GM23338 (cell line): ENCODE data around the gene FAXC. TPM values are rescaled to one million over a fixed set of nuclear protein-coding genes. Genes with fewer than 3 reads are reported as not detected.

ENCODE experiments used
- ATAC-seq: fragments of 200-7000 bp; cut with Tn5 transposase; 3 replicates; pipeline ENCODE4 v1.9.1; 2020
- DNase-seq: peaks from one replicate; pipeline ENCODE4 v3.0.0-alpha.2; 2015; ENCODE audit warnings: low spot score
- H2AFZ ChIP-seq: fragments of 200-600 bp; sonication (generic); 2 replicates; pipeline ENCODE4 v1.8.0; 2016; ENCODE audit warnings: antibody characterized with exemption, mild to moderate bottlenecking, moderate library complexity
- H3F3A ChIP-seq: fragments of 200-600 bp; sonication (generic); replicated peaks from 2 replicates; pipeline ENCODE4 v1.8.0; 2017; ENCODE audit warnings: antibody characterized with exemption, mixed run types, low read depth
- H3K27ac ChIP-seq: fragments of 200-600 bp; sonication (generic); 2 replicates; pipeline ENCODE4 v1.6.1; 2016; ENCODE audit warnings: low read depth
- H3K27me3 ChIP-seq: fragments of 200-600 bp; sonication (generic); 2 replicates; pipeline ENCODE4 v1.8.0; 2016; ENCODE audit warnings: mild to moderate bottlenecking, mixed run types, moderate library complexity; ENCODE audit not compliant: insufficient read depth
- H3K36me3 ChIP-seq: fragments of 200-600 bp; sonication (generic); 2 replicates; pipeline ENCODE4 v1.8.0; 2016; ENCODE audit warnings: mild to moderate bottlenecking; ENCODE audit not compliant: insufficient read depth
- H3K4me1 ChIP-seq: fragments of 200-600 bp; sonication (generic); 2 replicates; pipeline ENCODE4 v1.8.0; 2016; ENCODE audit warnings: mild to moderate bottlenecking, moderate library complexity; ENCODE audit not compliant: insufficient read depth
- H3K4me2 ChIP-seq: fragments of 200-600 bp; sonication (generic); 2 replicates; pipeline ENCODE4 v1.7.1; 2017; ENCODE audit warnings: mixed run types
- H3K4me3 ChIP-seq: fragments of 200-600 bp; sonication (generic); 2 replicates; pipeline ENCODE4 v1.6.1; 2016; ENCODE audit warnings: mixed run types
- H3K79me2 ChIP-seq: fragments of 200-600 bp; sonication (generic); replicated peaks from 2 replicates; pipeline ENCODE4 v1.8.0; 2017; ENCODE audit warnings: mild to moderate bottlenecking; ENCODE audit not compliant: insufficient read depth
- H3K9me2 ChIP-seq: fragments of 200-600 bp; sonication (generic); 2 replicates; pipeline ENCODE4 v1.8.0; 2017; ENCODE audit not compliant: insufficient read depth
- H4K20me1 ChIP-seq: fragments of 200-600 bp; sonication (generic); replicated peaks from 2 replicates; pipeline ENCODE4 v1.8.0; 2017; ENCODE audit warnings: mild to moderate bottlenecking; ENCODE audit not compliant: insufficient read depth
- H3K27ac Mint-ChIP-seq: 2 replicates; pipeline ENCODE4 v1.8.0; 2020; ENCODE audit warnings: inconsistent platforms, mild to moderate bottlenecking, moderate library complexity, mixed read lengths
- H3K27me3 Mint-ChIP-seq: 3 replicates; pipeline ENCODE4 v1.8.0; 2022; ENCODE audit warnings: low read depth, mild to moderate bottlenecking, moderate library complexity, mixed read lengths, inconsistent platforms; ENCODE audit not compliant: insufficient read depth, poor library complexity
- H3K36me3 Mint-ChIP-seq: 3 replicates; pipeline ENCODE4 v1.8.0; 2021; ENCODE audit warnings: low read depth, mild to moderate bottlenecking, inconsistent platforms, moderate library complexity, mixed read lengths
- H3K4me1 Mint-ChIP-seq: 3 replicates; pipeline ENCODE4 v1.8.0; 2020; ENCODE audit warnings: mild to moderate bottlenecking, inconsistent platforms, mixed read lengths
- H3K4me3 Mint-ChIP-seq: 3 replicates; pipeline ENCODE4 v1.8.0; 2021; ENCODE audit warnings: moderate library complexity, mild to moderate bottlenecking, inconsistent platforms, mixed read lengths
- H3K9me3 Mint-ChIP-seq: 3 replicates; pipeline ENCODE4 v1.8.0; 2020; ENCODE audit warnings: moderate library complexity, mild to moderate bottlenecking, inconsistent platforms, mixed read lengths
- NANOG ChIP-seq: IDR thresholded peaks from 2 replicates; pipeline ENCODE4 v1.6.1; 2016; ENCODE audit warnings: antibody characterized with exemption, borderline replicate concordance
- polyA plus RNA-seq: library from polyadenylated mRNA; unstranded; fragments of >200 nt; fragmentation: Nextera tagmentation; extraction: Ambion mirVana; gene quantifications from 2 replicates; pipeline ENCODE4 v1.2.1, GENCODE V29; 2016
- total RNA-seq: library from RNA; depleted of rRNA; stranded (reverse); fragments of >200 nt; shearing (Covaris generic); gene quantifications from 2 replicates; pipeline ENCODE4 v1.2.3, GENCODE V29; 2014; rRNA removed
- TF ChIP-seq, protein P1 (sequence below): fragments of 250-450 bp; sonication (Bioruptor Pico); IDR thresholded peaks from 2 replicates; pipeline ENCODE4 v1.5.0; 2020; ENCODE audit warnings: mild to moderate bottlenecking, moderate library complexity

FAXC gene
- total and polyA plus RNA-seq, 2 experiments from 2014 or later: 10.5 to 15.2 TPM

DNA sequence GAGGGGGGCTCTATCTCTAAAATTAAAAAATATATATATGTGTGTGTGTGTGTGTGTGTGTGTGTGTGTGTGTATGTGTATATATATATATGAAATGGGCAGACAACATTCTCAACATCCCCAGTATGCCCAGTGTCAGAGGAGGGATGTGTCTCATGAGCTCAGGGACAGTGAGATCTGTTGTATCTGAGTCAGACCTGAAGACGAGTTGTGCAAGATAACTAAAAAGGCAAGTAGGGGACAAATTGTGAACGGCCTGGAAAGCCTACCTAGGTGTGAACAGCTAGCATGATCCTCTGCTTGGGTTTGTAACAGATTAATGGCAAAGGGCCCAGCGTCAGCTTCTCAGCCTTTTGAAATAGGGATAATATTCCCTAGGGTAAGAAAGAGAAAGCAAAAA, 124.3 kb downstream of the FAXC start:
- no peaks in the 10 kb centered on the region for H3K79me2 ChIP-seq
- no peak for ATAC-seq
- peaks cover 4% of the 10 kb centered on the region; the same call in 1 of the 2 replicates for H3K4me1 ChIP-seq
- H3K27me3 Mint-ChIP-seq: no peaks in the 10 kb centered on the region
- H3K36me3 ChIP-seq: no peaks in the 10 kb centered on the region
- no peak overlapping the region for H2AFZ ChIP-seq
- DNase-seq: no peak
- no peaks in the 10 kb centered on the region for H3K9me3 Mint-ChIP-seq
- no peak overlapping the region for H3K27ac ChIP-seq
- no peaks in the 10 kb centered on the region for H3K36me3 Mint-ChIP-seq
- H4K20me1 ChIP-seq: no peaks in the 10 kb centered on the region
- H3K27ac Mint-ChIP-seq: no peak overlapping the region
- peaks cover 2% of the 10 kb centered on the region; the same call in 2 of the 3 replicates for H3K4me1 Mint-ChIP-seq
- H3K4me2 ChIP-seq: no peak overlapping the region
- H3F3A ChIP-seq: no peaks in the 10 kb centered on the region
- H3K27me3 ChIP-seq: no peaks in the 10 kb centered on the region
- no peaks in the 10 kb centered on the region for H3K9me2 ChIP-seq
- H3K4me3 ChIP-seq: no peak overlapping the region
- H3K4me3 Mint-ChIP-seq: no peak overlapping the region
- TF ChIP-seq, protein P1, sequence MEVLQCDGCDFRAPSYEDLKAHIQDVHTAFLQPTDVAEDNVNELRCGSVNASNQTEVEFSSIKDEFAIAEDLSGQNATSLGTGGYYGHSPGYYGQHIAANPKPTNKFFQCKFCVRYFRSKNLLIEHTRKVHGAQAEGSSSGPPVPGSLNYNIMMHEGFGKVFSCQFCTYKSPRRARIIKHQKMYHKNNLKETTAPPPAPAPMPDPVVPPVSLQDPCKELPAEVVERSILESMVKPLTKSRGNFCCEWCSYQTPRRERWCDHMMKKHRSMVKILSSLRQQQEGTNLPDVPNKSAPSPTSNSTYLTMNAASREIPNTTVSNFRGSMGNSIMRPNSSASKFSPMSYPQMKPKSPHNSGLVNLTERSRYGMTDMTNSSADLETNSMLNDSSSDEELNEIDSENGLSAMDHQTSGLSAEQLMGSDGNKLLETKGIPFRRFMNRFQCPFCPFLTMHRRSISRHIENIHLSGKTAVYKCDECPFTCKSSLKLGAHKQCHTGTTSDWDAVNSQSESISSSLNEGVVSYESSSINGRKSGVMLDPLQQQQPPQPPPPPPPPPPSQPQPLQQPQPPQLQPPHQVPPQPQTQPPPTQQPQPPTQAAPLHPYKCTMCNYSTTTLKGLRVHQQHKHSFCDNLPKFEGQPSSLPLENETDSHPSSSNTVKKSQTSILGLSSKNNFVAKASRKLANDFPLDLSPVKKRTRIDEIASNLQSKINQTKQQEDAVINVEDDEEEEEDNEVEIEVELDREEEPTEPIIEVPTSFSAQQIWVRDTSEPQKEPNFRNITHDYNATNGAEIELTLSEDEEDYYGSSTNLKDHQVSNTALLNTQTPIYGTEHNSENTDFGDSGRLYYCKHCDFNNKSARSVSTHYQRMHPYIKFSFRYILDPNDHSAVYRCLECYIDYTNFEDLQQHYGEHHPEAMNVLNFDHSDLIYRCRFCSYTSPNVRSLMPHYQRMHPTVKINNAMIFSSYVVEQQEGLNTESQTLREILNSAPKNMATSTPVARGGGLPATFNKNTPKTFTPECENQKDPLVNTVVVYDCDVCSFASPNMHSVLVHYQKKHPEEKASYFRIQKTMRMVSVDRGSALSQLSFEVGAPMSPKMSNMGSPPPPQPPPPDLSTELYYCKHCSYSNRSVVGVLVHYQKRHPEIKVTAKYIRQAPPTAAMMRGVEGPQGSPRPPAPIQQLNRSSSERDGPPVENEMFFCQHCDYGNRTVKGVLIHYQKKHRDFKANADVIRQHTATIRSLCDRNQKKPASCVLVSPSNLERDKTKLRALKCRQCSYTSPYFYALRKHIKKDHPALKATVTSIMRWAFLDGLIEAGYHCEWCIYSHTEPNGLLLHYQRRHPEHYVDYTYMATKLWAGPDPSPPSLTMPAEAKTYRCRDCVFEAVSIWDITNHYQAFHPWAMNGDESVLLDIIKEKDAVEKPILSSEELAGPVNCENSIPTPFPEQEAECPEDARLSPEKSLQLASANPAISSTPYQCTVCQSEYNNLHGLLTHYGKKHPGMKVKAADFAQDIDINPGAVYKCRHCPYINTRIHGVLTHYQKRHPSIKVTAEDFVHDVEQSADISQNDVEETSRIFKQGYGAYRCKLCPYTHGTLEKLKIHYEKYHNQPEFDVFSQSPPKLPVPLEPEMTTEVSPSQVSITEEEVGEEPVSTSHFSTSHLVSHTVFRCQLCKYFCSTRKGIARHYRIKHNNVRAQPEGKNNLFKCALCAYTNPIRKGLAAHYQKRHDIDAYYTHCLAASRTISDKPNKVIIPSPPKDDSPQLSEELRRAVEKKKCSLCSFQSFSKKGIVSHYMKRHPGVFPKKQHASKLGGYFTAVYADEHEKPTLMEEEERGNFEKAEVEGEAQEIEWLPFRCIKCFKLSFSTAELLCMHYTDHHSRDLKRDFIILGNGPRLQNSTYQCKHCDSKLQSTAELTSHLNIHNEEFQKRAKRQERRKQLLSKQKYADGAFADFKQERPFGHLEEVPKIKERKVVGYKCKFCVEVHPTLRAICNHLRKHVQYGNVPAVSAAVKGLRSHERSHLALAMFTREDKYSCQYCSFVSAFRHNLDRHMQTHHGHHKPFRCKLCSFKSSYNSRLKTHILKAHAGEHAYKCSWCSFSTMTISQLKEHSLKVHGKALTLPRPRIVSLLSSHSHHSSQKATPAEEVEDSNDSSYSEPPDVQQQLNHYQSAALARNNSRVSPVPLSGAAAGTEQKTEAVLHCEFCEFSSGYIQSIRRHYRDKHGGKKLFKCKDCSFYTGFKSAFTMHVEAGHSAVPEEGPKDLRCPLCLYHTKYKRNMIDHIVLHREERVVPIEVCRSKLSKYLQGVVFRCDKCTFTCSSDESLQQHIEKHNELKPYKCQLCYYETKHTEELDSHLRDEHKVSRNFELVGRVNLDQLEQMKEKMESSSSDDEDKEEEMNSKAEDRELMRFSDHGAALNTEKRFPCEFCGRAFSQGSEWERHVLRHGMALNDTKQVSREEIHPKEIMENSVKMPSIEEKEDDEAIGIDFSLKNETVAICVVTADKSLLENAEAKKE (CRISPR knock-in tag): no peak
- no peak for TF ChIP-seq NANOG

Other genes with a start within 250 kb of the FAXC start
- 10.6 and 11.8 TPM in 2 replicates for gene COQ3, start 44.5 kb upstream of the FAXC start, total RNA-seq
- 22.5 and 24.9 TPM in 2 replicates for gene COQ3, start 44.5 kb upstream of the FAXC start, polyA plus RNA-seq
- gene PNISR, start 75.6 kb upstream of the FAXC start, total RNA-seq: 124 and 135 TPM in 2 replicates
- gene PNISR, start 75.6 kb upstream of the FAXC start, polyA plus RNA-seq: 241 and 270 TPM in 2 replicates
- 24.9 and 27.1 TPM in 2 replicates for gene USP45, start 165.7 kb upstream of the FAXC start, total RNA-seq
- gene USP45, start 165.7 kb upstream of the FAXC start, polyA plus RNA-seq: 14.9 and 18.2 TPM in 2 replicates
- 143 and 175 TPM in 2 replicates for gene CCNC, start 219.0 kb upstream of the FAXC start, total RNA-seq
- gene CCNC, start 219.0 kb upstream of the FAXC start, polyA plus RNA-seq: 96.7 and 108 TPM in 2 replicates